ENCODE measurements around the gene TNF. TPM values are rescaled to one million over a fixed set of nuclear protein-coding genes. Genes with fewer than 3 reads are reported as not detected.
A peak's percentile ranks its signal among the peaks of the same experiment; 100 is the strongest.

Gene TNF
- total and polyA plus RNA-seq, 2 of the 13 experiments (the other 11 are each of a cell fraction or from before 2014, with no cell fraction given), result not detected

GRCh38 chr6:31580807-31581433 is 5.6 kb downstream of the TNF start (continued):
- TF ChIP-seq MIER2 (CRISPR knock-in tag; IDR thresholded peaks at IDR 0.05) (no peak), DMAP1 (CRISPR knock-in tag; IDR thresholded peaks at IDR 0.05) (peak; percentile 64; the same call in 1 of the 2 replicates), KDM3A (CRISPR knock-in tag; IDR thresholded peaks at IDR 0.05; ENCODE audit: low read depth) (peak; percentile 92), ZBTB34 (CRISPR knock-in tag; IDR thresholded peaks at IDR 0.05) (no peak), AKAP8 (CRISPR knock-in tag; IDR thresholded peaks at IDR 0.05) (no peak), NR2F1 (CRISPR knock-in tag; IDR thresholded peaks at IDR 0.05) (no peak), ATF3 (CRISPR knock-in tag; IDR thresholded peaks at IDR 0.05) (peak; percentile 13; the same call in 1 of the 2 replicates), MED13 (CRISPR knock-in tag; IDR thresholded peaks at IDR 0.05) (0 out of 2 replicates have a peak, but pooled peaks have one; percentile 45), EZH2 (conservative IDR thresholded peaks at IDR 0.05; ENCODE audit: low read depth, low read length) (no peak), ZNF296 (CRISPR knock-in tag; conservative IDR thresholded peaks at IDR 0.05) (no peak), ZNF616 (CRISPR knock-in tag; IDR thresholded peaks at IDR 0.05; ENCODE audit: low read depth) (no peak), TAF15 (IDR thresholded peaks at IDR 0.05; ENCODE audit: low read depth, low read length, poor library complexity, severe bottlenecking) (peak; percentile 45), ZMYM2 (CRISPR knock-in tag; IDR thresholded peaks at IDR 0.05) (peak; percentile 42), KLF6 (CRISPR knock-in tag; IDR thresholded peaks at IDR 0.05) (no peak), ZNF460 (CRISPR knock-in tag; IDR thresholded peaks at IDR 0.05; ENCODE audit: borderline replicate concordance) (no peak)
- TF ChIP-seq, protein P1, sequence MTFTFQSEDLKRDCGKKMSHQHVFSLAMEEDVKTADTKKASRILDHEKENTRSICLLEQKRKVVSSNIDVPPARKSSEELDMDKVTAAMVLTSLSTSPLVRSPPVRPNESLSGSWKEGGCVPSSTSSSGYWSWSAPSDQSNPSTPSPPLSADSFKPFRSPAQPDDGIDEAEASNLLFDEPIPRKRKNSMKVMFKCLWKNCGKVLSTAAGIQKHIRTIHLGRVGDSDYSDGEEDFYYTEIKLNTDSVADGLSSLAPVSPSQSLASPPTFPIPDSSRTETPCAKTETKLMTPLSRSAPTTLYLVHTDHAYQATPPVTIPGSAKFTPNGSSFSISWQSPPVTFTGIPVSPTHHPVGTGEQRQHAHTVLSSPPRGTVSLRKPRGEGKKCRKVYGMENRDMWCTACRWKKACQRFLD (CRISPR knock-in tag; IDR thresholded peaks at IDR 0.05; ENCODE audit: borderline replicate concordance), result no peak; the same call in 1 of the 2 replicates
